Osteocyte (in vitro differentiated cells): ENCODE data around the gene LRRC2. TPM values are rescaled to one million over a fixed set of nuclear protein-coding genes. Genes with fewer than 3 reads are reported as not detected.
A peak's percentile ranks its signal among the peaks of the same experiment; 100 is the strongest.

Experiments used
- DNase-seq: peaks from one replicate; pipeline ENCODE4 v3.0.0; 2021; ENCODE audit warnings: mixed read lengths; ENCODE audit not compliant: unreplicated experiment; ENCODE audit errors: extremely low spot score
- H3K27ac Mint-ChIP-seq: one replicate; pipeline ENCODE4 v1.8.0; 2021; ENCODE audit warnings: mild to moderate bottlenecking, mixed read lengths; ENCODE audit not compliant: unreplicated experiment
- H3K27me3 Mint-ChIP-seq: one replicate; pipeline ENCODE4 v1.8.0; 2021; ENCODE audit warnings: mixed read lengths; ENCODE audit not compliant: unreplicated experiment
- H3K36me3 Mint-ChIP-seq: one replicate; pipeline ENCODE4 v1.8.0; 2021; ENCODE audit warnings: mixed read lengths; ENCODE audit not compliant: unreplicated experiment
- H3K4me1 Mint-ChIP-seq: one replicate; pipeline ENCODE4 v1.8.0; 2021; ENCODE audit warnings: mixed read lengths; ENCODE audit not compliant: unreplicated experiment
- H3K4me3 Mint-ChIP-seq: one replicate; pipeline ENCODE4 v1.8.0; 2021; ENCODE audit warnings: mild to moderate bottlenecking, moderate library complexity, mixed read lengths; ENCODE audit not compliant: unreplicated experiment
- H3K9me3 Mint-ChIP-seq: one replicate; pipeline ENCODE4 v1.8.0; 2021; ENCODE audit warnings: mixed read lengths; ENCODE audit not compliant: unreplicated experiment
- total RNA-seq: library from RNA; stranded (reverse); gene quantifications from 2 replicates; pipeline ENCODE4 v1.2.1, GENCODE V29; 2021
- TF ChIP-seq, protein P1 (sequence below): fragments of 200-600 bp; sonication (generic); IDR thresholded peaks from 2 replicates; pipeline ENCODE4 v1.5.0; 2021; ENCODE audit warnings: antibody characterized with exemption, mild to moderate bottlenecking, moderate library complexity

LRRC2 gene
- total RNA-seq, 1 donor from 2014 or later = 1.5 TPM

DNA sequence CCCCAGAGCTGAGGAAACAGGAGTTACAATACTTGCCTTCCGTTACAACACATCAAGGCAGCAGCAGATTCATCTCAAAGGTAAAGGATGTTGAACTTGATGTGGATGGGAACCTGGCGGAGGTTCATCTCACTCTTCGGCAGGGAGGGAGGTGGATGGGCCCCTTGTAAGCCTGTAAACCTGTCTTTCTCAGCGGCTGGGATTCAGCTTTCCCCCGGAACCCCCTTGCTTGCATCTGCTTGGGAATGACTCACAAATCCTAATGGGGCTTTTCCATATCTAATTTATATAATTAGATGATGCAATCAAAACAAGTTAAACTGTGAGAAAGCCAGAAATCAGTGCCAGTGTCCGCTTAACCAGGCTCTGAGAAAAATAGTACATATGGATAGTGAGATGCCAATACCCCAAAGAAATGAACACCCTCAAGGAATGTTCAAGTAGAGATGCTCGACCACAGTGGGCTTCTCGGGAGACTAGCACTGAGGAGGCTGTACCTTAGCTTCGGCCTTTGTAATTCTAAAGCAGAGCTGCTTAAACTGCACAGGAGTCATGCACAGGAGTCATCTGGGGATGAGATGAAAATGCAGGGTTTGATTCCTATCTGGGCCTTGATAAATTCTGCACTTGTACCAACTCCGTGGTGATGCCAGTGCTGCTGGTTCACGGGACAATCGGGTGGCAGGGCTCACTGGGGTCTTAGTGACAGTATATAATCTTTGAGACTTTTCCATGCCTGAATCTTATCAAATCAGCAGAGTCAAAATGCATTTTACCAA, 44.0 kb upstream of the LRRC2 start:
- H3K27me3 Mint-ChIP-seq = peaks cover 15% of the 10 kb centered on the region
- H3K4me1 Mint-ChIP-seq = peaks cover 11% of the 10 kb centered on the region
- DNase-seq = peak; percentile 57
- H3K27ac Mint-ChIP-seq = no peak overlapping the region
- H3K9me3 Mint-ChIP-seq = no peaks in the 10 kb centered on the region
- H3K4me3 Mint-ChIP-seq = no peak overlapping the region
- TF ChIP-seq, protein P1, sequence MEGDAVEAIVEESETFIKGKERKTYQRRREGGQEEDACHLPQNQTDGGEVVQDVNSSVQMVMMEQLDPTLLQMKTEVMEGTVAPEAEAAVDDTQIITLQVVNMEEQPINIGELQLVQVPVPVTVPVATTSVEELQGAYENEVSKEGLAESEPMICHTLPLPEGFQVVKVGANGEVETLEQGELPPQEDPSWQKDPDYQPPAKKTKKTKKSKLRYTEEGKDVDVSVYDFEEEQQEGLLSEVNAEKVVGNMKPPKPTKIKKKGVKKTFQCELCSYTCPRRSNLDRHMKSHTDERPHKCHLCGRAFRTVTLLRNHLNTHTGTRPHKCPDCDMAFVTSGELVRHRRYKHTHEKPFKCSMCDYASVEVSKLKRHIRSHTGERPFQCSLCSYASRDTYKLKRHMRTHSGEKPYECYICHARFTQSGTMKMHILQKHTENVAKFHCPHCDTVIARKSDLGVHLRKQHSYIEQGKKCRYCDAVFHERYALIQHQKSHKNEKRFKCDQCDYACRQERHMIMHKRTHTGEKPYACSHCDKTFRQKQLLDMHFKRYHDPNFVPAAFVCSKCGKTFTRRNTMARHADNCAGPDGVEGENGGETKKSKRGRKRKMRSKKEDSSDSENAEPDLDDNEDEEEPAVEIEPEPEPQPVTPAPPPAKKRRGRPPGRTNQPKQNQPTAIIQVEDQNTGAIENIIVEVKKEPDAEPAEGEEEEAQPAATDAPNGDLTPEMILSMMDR = no peak
- no peaks in the 10 kb centered on the region for H3K36me3 Mint-ChIP-seq

- H3K4me3 Mint-ChIP-seq = no peak overlapping the region
- H3K36me3 Mint-ChIP-seq = no peaks in the 10 kb centered on the region
- DNase-seq = peak; percentile 32
- TF ChIP-seq, protein P1 = no peak
- no peak overlapping the region for H3K27ac Mint-ChIP-seq
- H3K4me1 Mint-ChIP-seq = peaks cover 11% of the 10 kb centered on the region
- H3K9me3 Mint-ChIP-seq = no peaks in the 10 kb centered on the region
- H3K27me3 Mint-ChIP-seq = peaks cover 14% of the 10 kb centered on the region
Measured at GRCh38 chr3:46609212-46609721, 43.2 kb upstream of the LRRC2 start.

- Mint-ChIP-seq H3K4me3 (no peak overlapping the region), H3K4me1 (peaks cover 11% of the 10 kb centered on the region), H3K27me3 (peaks cover 7% of the 10 kb centered on the region), H3K27ac (no peak overlapping the region), H3K9me3 (no peaks in the 10 kb centered on the region), H3K36me3 (no peaks in the 10 kb centered on the region)
- DNase-seq = peak; percentile 70
- TF ChIP-seq, protein P1 = no peak
Measured at GRCh38 chr3:46607603-46608028, 41.5 kb upstream of the LRRC2 start.

- TF ChIP-seq, protein P1 = no peak
- Mint-ChIP-seq H3K27ac (no peak overlapping the region), H3K4me1 (peaks cover 3% of the 10 kb centered on the region), H3K36me3 (no peaks in the 10 kb centered on the region), H3K27me3 (peaks cover 2% of the 10 kb centered on the region), H3K4me3 (no peak overlapping the region), H3K9me3 (no peaks in the 10 kb centered on the region)
- no peak for DNase-seq
Measured at GRCh38 chr3:46604127-46604526, 38.0 kb upstream of the LRRC2 start.

GRCh38 chr3:46603446-46604046, 37.4 kb upstream of the LRRC2 start:
- Mint-ChIP-seq H3K36me3 (no peaks in the 10 kb centered on the region), H3K4me1 (no peaks in the 10 kb centered on the region), H3K27ac (no peak overlapping the region), H3K27me3 (peaks cover 2% of the 10 kb centered on the region), H3K9me3 (no peaks in the 10 kb centered on the region), H3K4me3 (no peak overlapping the region)
- no peak for DNase-seq
- TF ChIP-seq, protein P1 = no peak
